Ureter (tissue), 1 donor: Measurements from ENCODE around the gene FREM2. TPM values are rescaled to one million over a fixed set of nuclear protein-coding genes. Genes with fewer than 3 reads are reported as not detected.

ENCODE experiments used
- DNase-seq: peaks from one replicate; pipeline ENCODE4 v3.0.0-alpha.2; 2020; ENCODE audit warnings: low spot score
- total RNA-seq: library from RNA; stranded (reverse); gene quantifications from one replicate; pipeline ENCODE4 v1.2.4, GENCODE V29; 2023
- donor health status: DM: yes; HTN: yes; CAD: no.

FREM2 gene
- total RNA-seq, 1 donor from 2014 or later: 12.4 TPM

GRCh38 chr13:38758277-38758676 is 71.4 kb downstream of the FREM2 start:
- DNase-seq: no peak

GRCh38 chr13:38759390-38759789 is 72.5 kb downstream of the FREM2 start:
- no peak for DNase-seq

GRCh38 chr13:38763446-38764381 is 76.8 kb downstream of the FREM2 start:
- no peak for DNase-seq

- DNase-seq: no peak
These were observed 79.9 kb downstream of the FREM2 start for GRCh38 chr13:38766799-38767198.

- no peak for DNase-seq
These were observed 80.8 kb downstream of the FREM2 start for GRCh38 chr13:38767506-38768265.

- no peak for DNase-seq
These were observed 82.6 kb downstream of the FREM2 start for GRCh38 chr13:38769526-38769925.

- DNase-seq: no peak
These were observed 88.2 kb downstream of the FREM2 start for GRCh38 chr13:38775085-38775484.

GRCh38 chr13:38777347-38778119 is 90.7 kb downstream of the FREM2 start:
- DNase-seq: no peak

GRCh38 chr13:38781539-38781938 is 94.7 kb downstream of the FREM2 start:
- no peak for DNase-seq

GRCh38 chr13:38784036-38784880 is 97.4 kb downstream of the FREM2 start:
- no peak for DNase-seq

GRCh38 chr13:38785042-38785441 is 98.2 kb downstream of the FREM2 start:
- no peak for DNase-seq

GRCh38 chr13:38785490-38785889 is 98.6 kb downstream of the FREM2 start:
- no peak for DNase-seq

GRCh38 chr13:38787550-38787949 is 100.7 kb downstream of the FREM2 start:
- no peak for DNase-seq

- no peak for DNase-seq
These were observed 110.0 kb downstream of the FREM2 start for GRCh38 chr13:38796890-38797289.

- no peak for DNase-seq
These were observed 116.7 kb downstream of the FREM2 start for GRCh38 chr13:38803531-38803930.

GRCh38 chr13:38804061-38804460 is 117.2 kb downstream of the FREM2 start:
- no peak for DNase-seq

GRCh38 chr13:38804536-38804935 is 117.7 kb downstream of the FREM2 start:
- no peak for DNase-seq

- DNase-seq: no peak
These were observed 127.5 kb downstream of the FREM2 start for GRCh38 chr13:38814331-38814730.

- no peak for DNase-seq
These were observed 132.2 kb downstream of the FREM2 start for GRCh38 chr13:38819053-38819452.

GRCh38 chr13:38819596-38819995 is 132.7 kb downstream of the FREM2 start:
- no peak for DNase-seq
